PFSK-1 (cell line): ENCODE data around the gene MICU1.

Experiments used
- FOXP2 ChIP-seq: optimal IDR thresholded peaks from 2 replicates; pipeline ENCODE3; 2011; ENCODE audit warnings: borderline replicate concordance, control low read depth, inconsistent platforms; ENCODE audit not compliant: insufficient read depth; ENCODE audit errors: extremely low read length, extremely low read depth
- POLR2AphosphoS5 ChIP-seq: IDR thresholded peaks from 2 replicates; pipeline ENCODE4 v1.6.1; 2012; ENCODE audit warnings: low read depth, mild to moderate bottlenecking, control low read depth, low read length, moderate library complexity
- REST ChIP-seq, 2 experiments: IDR thresholded peaks; 2 replicates each; pipeline versions ENCODE4 v1.6.1 to v1.8.0; 2011 to 2012; ENCODE audit warnings: low read depth in 2 of 2, low read length in 2 of 2, control low read depth in 1 of 2, inconsistent platforms in 1 of 2, mild to moderate bottlenecking in 1 of 2, moderate library complexity in 1 of 2; ENCODE audit not compliant: insufficient read depth in 1 of 2
- SIN3A ChIP-seq: IDR thresholded peaks from 2 replicates; pipeline ENCODE4 v1.6.1; 2012; ENCODE audit warnings: mild to moderate bottlenecking, low read length, moderate library complexity, borderline replicate concordance; ENCODE audit not compliant: insufficient read depth
- TAF1 ChIP-seq: IDR thresholded peaks from 2 replicates; pipeline ENCODE4 v1.6.1; 2012; ENCODE audit warnings: low read length, control low read depth, borderline replicate concordance; ENCODE audit not compliant: insufficient read depth

- no peak for TF ChIP-seq TAF1
- no peak for TF ChIP-seq POLR2AphosphoS5
- TF ChIP-seq REST (IDR thresholded peaks at IDR 0.05; ENCODE audit: insufficient read depth in 1 of 2, low read depth in 2 of 2, low read length in 2 of 2): no peak
- TF ChIP-seq SIN3A: no peak
- TF ChIP-seq FOXP2: no peak
Measured at GRCh38 chr10:72323108-72323749, 302.6 kb downstream of the MICU1 start.
